NCI-H146 (cell line): ENCODE data around the gene STXBP5.
A peak's percentile ranks its signal among the peaks of the same experiment; 100 is the strongest.

Experiments used
- DNase-seq: peaks from one replicate; lab custom pipeline; 2025; lab: John Stamatoyannopoulos, UW

The STXBP5 gene

GRCh38 chr6:147178355-147178754 lies 25.9 kb upstream of the STXBP5 start:
- no peak for DNase-seq

- DNase-seq: no peak
Measured at GRCh38 chr6:147179809-147180208, 24.4 kb upstream of the STXBP5 start.

GRCh38 chr6:147180926-147181325 lies 23.3 kb upstream of the STXBP5 start:
- no peak for DNase-seq

GRCh38 chr6:147184379-147184778 lies 19.8 kb upstream of the STXBP5 start:
- no peak for DNase-seq

- DNase-seq: no peak
Measured at GRCh38 chr6:147185216-147185615, 19.0 kb upstream of the STXBP5 start.

- DNase-seq: no peak
Measured at GRCh38 chr6:147190556-147190955, 13.7 kb upstream of the STXBP5 start.

GRCh38 chr6:147192278-147192911 lies 11.8 kb upstream of the STXBP5 start:
- DNase-seq: no peak

GRCh38 chr6:147194652-147195411 lies 9.4 kb upstream of the STXBP5 start:
- DNase-seq: no peak

GRCh38 chr6:147195510-147195909 lies 8.7 kb upstream of the STXBP5 start:
- no peak for DNase-seq

- DNase-seq: no peak
Measured at GRCh38 chr6:147195987-147196386, 8.2 kb upstream of the STXBP5 start.

GRCh38 chr6:147200711-147201110 lies 3.5 kb upstream of the STXBP5 start:
- no peak for DNase-seq

- DNase-seq: peak; percentile 94
Measured at GRCh38 chr6:147201885-147202515, 2.2 kb upstream of the STXBP5 start.

GRCh38 chr6:147202516-147203310 lies 1.5 kb upstream of the STXBP5 start:
- DNase-seq: peak; percentile 99

GRCh38 chr6:147203311-147204059 lies 732 bp upstream of the STXBP5 start:
- peak; percentile 93 for DNase-seq

GRCh38 chr6:147204843-147205311 lies 660 bp downstream of the STXBP5 start:
- DNase-seq: no peak

GRCh38 chr6:147205690-147206600 lies 1.7 kb downstream of the STXBP5 start:
- DNase-seq: peak; percentile 53

- no peak for DNase-seq
Measured at GRCh38 chr6:147207351-147207750, 3.1 kb downstream of the STXBP5 start.

GRCh38 chr6:147207837-147208754 lies 3.9 kb downstream of the STXBP5 start:
- DNase-seq: no peak

GRCh38 chr6:147209762-147210449 lies 5.7 kb downstream of the STXBP5 start:
- no peak for DNase-seq
